A549 treated with CpdA at 1 μM for 4 hours (cell line): ENCODE data around the gene THEMIS2. TPM values are rescaled to one million over a fixed set of nuclear protein-coding genes. Genes with fewer than 3 reads are reported as not detected.

Source experiments
- total RNA-seq: library from RNA; stranded (reverse); fragments of 200-300 nt; extraction: Qiagen RNA extraction; gene quantifications from 5 replicates; pipeline ENCODE4 v1.2.3, GENCODE V29; 2022; ENCODE audit warnings: low read depth

Gene THEMIS2
- 0.51 to 1.8 TPM (median 0.94 TPM) in 5 replicates for total RNA-seq

DNA sequence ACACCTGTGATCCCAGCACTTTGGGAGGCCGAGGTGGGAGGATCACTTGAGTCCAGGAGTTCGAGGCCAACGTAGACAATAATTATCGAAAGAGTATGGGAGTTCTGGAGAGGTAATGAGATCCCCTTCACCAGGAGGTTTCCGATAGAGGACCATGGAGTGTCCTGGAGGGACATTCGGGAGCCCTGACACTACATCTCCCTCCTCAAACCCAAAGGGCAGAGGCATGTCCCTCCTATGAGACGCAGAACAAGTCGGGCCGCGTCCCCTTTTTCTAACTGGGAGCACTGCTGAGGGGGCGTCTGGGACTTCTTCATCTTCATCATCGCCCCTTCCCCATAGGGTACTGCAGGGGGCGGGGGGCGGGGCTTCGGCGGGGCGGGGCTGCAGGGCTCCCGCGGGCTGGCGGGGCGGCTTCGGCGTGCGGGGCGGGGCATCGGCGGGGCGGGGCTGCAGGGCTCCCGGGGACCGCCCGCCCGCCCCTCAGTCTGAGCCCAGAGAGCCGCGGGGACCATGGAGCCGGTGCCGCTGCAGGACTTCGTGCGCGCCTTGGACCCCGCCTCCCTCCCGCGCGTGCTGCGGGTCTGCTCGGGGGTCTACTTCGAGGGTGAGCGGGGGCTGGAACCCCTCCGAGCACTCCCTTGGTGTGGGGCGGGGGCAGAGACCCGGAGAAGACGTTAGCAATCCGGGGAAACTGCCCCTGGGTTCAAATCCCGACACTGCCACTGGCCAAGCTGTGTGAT, at the start of gene THEMIS2:
Gene THEMIS2 (plus strand): TSS at position 486 of the 743 bp plus-strand sequence. CDS start 28 bp downstream, at position 514.

DNA sequence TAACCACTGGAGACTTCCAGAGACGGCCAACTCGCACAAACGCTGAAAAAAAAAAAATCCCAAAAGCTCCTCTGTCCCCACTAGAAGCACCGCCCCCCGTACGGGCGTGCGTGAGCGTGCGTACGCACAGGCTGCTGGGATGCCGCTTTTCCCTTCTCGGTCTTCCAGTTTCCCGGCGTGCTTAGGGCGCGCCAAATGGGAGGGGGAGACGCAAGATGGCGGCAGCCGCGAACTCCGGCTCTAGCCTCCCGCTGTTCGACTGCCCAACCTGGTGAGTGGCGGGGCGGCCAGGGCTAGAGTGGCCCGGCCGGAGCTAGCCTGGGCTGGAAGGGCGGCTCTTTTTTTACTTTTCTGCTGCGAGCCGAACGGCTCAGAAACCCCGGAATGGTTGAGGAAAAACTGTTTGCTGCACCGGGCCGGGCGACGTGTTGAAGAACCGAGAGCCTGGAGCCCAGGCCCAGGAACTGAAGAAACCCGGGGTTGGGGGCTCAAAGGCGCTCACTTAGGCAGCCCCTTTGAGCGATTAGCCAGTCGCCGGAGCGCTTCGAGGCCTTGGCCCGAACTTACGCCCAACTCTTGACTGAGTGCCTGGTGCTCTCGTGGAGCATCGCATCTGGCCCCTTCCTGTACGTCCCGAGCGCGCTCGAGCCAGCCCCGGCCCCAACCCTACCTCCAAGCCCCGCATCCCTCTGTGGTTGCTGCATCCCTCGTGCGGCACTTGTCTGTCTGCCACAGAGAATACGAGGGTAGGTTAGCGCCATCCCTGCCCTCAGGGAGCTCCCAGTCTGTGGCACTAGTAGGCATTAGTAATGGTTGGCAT, 41.5 kb upstream of the THEMIS2 start, which contains the start of gene PPP1R8:
Gene PPP1R8 (plus strand): TSS at position 162 of the 820 bp plus-strand sequence. CDS start 54 bp downstream, at position 216.

DNA sequence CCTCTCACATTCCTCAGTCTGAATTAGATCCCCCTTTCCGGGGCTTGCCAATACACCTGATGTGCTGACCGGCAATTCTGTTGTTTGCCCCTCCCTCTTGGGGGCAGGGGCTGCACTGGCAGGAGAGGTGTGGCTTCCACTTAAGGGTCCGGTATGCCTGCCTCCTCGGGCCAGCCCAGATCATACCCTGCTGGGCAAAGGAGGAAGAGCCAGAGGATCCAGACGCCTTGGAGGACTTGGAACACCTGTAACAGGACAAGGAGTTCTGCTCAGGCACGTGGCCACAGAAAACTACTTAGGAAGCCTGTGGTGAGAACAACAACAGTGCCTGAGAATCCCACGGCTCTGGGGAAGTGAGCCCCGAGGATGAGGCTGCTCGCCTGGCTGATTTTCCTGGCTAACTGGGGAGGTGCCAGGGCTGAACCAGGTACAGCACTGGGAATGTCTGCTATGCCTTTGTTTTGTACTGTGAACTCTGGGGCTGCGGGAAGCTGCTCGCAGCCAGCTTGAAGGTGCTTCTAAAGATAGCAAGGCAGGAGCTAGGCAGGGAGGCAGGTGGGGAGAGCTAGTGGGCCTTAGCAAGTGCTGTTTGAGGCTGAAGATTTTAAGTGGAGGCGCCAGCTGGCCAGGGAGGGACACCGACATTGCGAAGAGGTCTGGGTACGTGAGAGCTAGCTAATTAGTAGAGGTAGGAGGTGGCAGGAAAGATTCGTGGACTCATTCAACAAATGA, 62.6 kb downstream of the THEMIS2 start, which contains the start of gene SMPDL3B:
Gene SMPDL3B (plus strand): TSS at position 183 of the 732 bp plus-strand sequence. CDS start 184 bp downstream, at position 367.

Other genes starting within 250 kb of the THEMIS2 start
- gene FGR, start 237.4 kb upstream of the THEMIS2 start, total RNA-seq: 0.05 to 0.08 TPM in 2 of 5 replicates, not detected in the others
- gene IFI6, start 200.4 kb upstream of the THEMIS2 start, total RNA-seq: 10.4 to 15.9 TPM (median 12.8 TPM) in 5 replicates
- gene FAM76A, start 146.6 kb upstream of the THEMIS2 start, total RNA-seq: 4.8 to 6.1 TPM (median 5.5 TPM) in 5 replicates
- gene STX12, start 99.3 kb upstream of the THEMIS2 start, total RNA-seq: 6.8 to 9.9 TPM (median 8.8 TPM) in 5 replicates
- 36.7 to 44.4 TPM (median 41.1 TPM) in 5 replicates for gene PPP1R8, start 41.8 kb upstream of the THEMIS2 start, total RNA-seq
- gene RPA2, start 42.0 kb downstream of the THEMIS2 start, total RNA-seq: 36.5 to 43.2 TPM (median 38.9 TPM) in 5 replicates
- 0.71 to 1.2 TPM (median 0.99 TPM) in 5 replicates for gene SMPDL3B, start 62.5 kb downstream of the THEMIS2 start, total RNA-seq
- 3.8 to 6.7 TPM (median 6.3 TPM) in 5 replicates for gene XKR8, start 87.4 kb downstream of the THEMIS2 start, total RNA-seq
- gene EYA3, start 216.1 kb downstream of the THEMIS2 start, total RNA-seq: 5.9 to 7.1 TPM (median 6.6 TPM) in 5 replicates